A549 (cell line): ENCODE measurements around the gene L3MBTL2. TPM values are rescaled to one million over a fixed set of nuclear protein-coding genes. Genes with fewer than 3 reads are reported as not detected.
"Not testable (repeated sequence)": the region's sequence is repeated elsewhere in the genome, so short reads cannot be mapped to it uniquely, and the experiment has no call there.

Experiments used
- ATAC-seq, 2 experiments: fragments of 200-7000 bp in 1 of 2; fragments of >200 bp in 1 of 2; cut with Nextera tagmentation in 1 of 2; cut with Tn5 transposase in 1 of 2; 3 replicates each; pipeline versions ENCODE4 v1.8.0 to v1.9.1; 2018 to 2020; ENCODE audit warnings: mild to moderate bottlenecking in 1 of 2, moderate library complexity in 1 of 2
- CTCF ChIA-PET: fragments of 300-600 bp; sonication (Branson Sonifier 250); formaldehyde crosslinking; extraction: SDS; loops from one replicate; lab custom pipeline; 2021; ENCODE audit warnings: antibody characterized with exemption, inconsistent platforms; lab: Yijun Ruan, JAX
- POLR2A ChIA-PET: fragments of 350-600 bp; formaldehyde crosslinking; extraction: SDS; loops from one replicate; lab custom pipeline; 2021; ENCODE audit warnings: antibody characterized with exemption, inconsistent platforms; lab: Yijun Ruan, JAX
- DNase-seq, 2 experiments: peaks; one replicate each; pipeline versions ENCODE4 v3.0.0 to v3.0.0-alpha.2; 2011 to 2016; ENCODE audit warnings: low read depth in 1 of 2, low spot score in 1 of 2
- FAIRE-seq: peaks from 2 replicates; lab custom pipeline; 2011; peaks lifted over from hg19 to GRCh38; lab: Jason Lieb, UNC
- H3K27ac ChIP-seq, 2 experiments: fragments of >200 bp; sonication (Bioruptor Twin); formaldehyde crosslinking; 3 replicates each; pipeline ENCODE4 v1.5.1; 2016 to 2017
- H3K4me1 ChIP-seq: fragments of >200 bp; sonication (Bioruptor Twin); formaldehyde crosslinking; 3 replicates; pipeline ENCODE4 v1.6.1; 2016
- H3K4me2 ChIP-seq: fragments of >200 bp; sonication (Bioruptor Twin); formaldehyde crosslinking; 3 replicates; pipeline ENCODE4 v1.6.1; 2016
- H3K4me3 ChIP-seq: fragments of >200 bp; sonication (Bioruptor Twin); formaldehyde crosslinking; 3 replicates; pipeline ENCODE4 v1.5.1; 2016
- H3K9me3 ChIP-seq: fragments of >200 bp; sonication (Bioruptor Twin); formaldehyde crosslinking; 3 replicates; pipeline ENCODE4 v1.6.1; 2016
- CBX8 ChIP-seq: fragments of 200-600 bp; sonication (generic); IDR thresholded peaks from 2 replicates; pipeline ENCODE4 v1.6.1; 2016
- E2F6 ChIP-seq: IDR thresholded peaks from 2 replicates; pipeline ENCODE4 v1.6.1; 2012; ENCODE audit warnings: low read depth, borderline replicate concordance
- EHF ChIP-seq: fragments of 250-450 bp; sonication (Bioruptor Pico); IDR thresholded peaks from 2 replicates; pipeline ENCODE4 v1.5.0; 2020; ENCODE audit warnings: mild to moderate bottlenecking
- EHMT2 ChIP-seq: fragments of 200-600 bp; sonication (generic); IDR thresholded peaks from 2 replicates; pipeline ENCODE4 v1.6.1; 2016; ENCODE audit warnings: antibody characterized with exemption, low read depth, mild to moderate bottlenecking, moderate library complexity
- EP300 ChIP-seq, 2 experiments: fragments of >200 bp; sonication (Bioruptor Twin); formaldehyde crosslinking; IDR thresholded peaks; 2 replicates in 1 of 2; 3 replicates in 1 of 2; pipeline ENCODE4 v1.6.1; 2016 to 2017
- ESRRA ChIP-seq: fragments of 150-350 bp; IDR thresholded peaks from 2 replicates; pipeline ENCODE4 v1.6.1; 2014; ENCODE audit warnings: mild to moderate bottlenecking, low read length, borderline replicate concordance
- FOSB ChIP-seq: fragments of 250-450 bp; sonication (Bioruptor Pico); IDR thresholded peaks from 2 replicates; pipeline ENCODE4 v1.5.0; 2020; ENCODE audit warnings: mild to moderate bottlenecking, moderate library complexity
- FOXS1 ChIP-seq: fragments of 250-450 bp; sonication (Bioruptor Pico); IDR thresholded peaks from 2 replicates; pipeline ENCODE4 v1.5.0; 2020; ENCODE audit warnings: mild to moderate bottlenecking, moderate library complexity
- GATA3 ChIP-seq: IDR thresholded peaks from 2 replicates; pipeline ENCODE4 v1.6.1; 2012; ENCODE audit warnings: borderline replicate concordance
- HEYL ChIP-seq: fragments of 250-450 bp; sonication (Bioruptor Pico); IDR thresholded peaks from 2 replicates; pipeline ENCODE4 v1.8.0; 2021; ENCODE audit warnings: mild to moderate bottlenecking, moderate library complexity
- HOXB5 ChIP-seq: fragments of 250-450 bp; sonication (Bioruptor Pico); IDR thresholded peaks from 2 replicates; pipeline ENCODE4 v1.5.0; 2020; ENCODE audit warnings: mild to moderate bottlenecking, moderate library complexity
- MYC ChIP-seq: IDR thresholded peaks from 2 replicates; pipeline ENCODE4 v1.6.1; 2012; ENCODE audit warnings: mild to moderate bottlenecking, inconsistent platforms, low read length, improper control_type of control experiment, borderline replicate concordance
- NFE2L2 ChIP-seq: fragments of 150-350 bp; conservative IDR thresholded peaks from 2 replicates; pipeline ENCODE4 v1.6.1; 2014; ENCODE audit warnings: low read length
- USF2 ChIP-seq: fragments of 450-650 bp; IDR thresholded peaks from 2 replicates; pipeline ENCODE4 v1.6.1; 2014; ENCODE audit warnings: antibody characterized with exemption
- ZSCAN20 ChIP-seq: fragments of 250-450 bp; sonication (Bioruptor Pico); IDR thresholded peaks from 2 replicates; pipeline ENCODE4 v1.8.0; 2022; ENCODE audit warnings: mild to moderate bottlenecking, moderate library complexity
- WGBS: methylation state at CpG from one replicate; pipeline ENCODE4 v1.1.6; 2017; ENCODE audit errors: missing lambda C conversion rate; 5-methylcytosine and 5-hydroxymethylcytosine counted together
- polyA plus RNA-seq, 4 experiments: library from polyadenylated mRNA; depleted of rRNA in 3 of 4; stranded (reverse); fragments of >200 nt; fragmentation: RNase III in 1 of 4; extraction: RNeasy Plus Mini Kit Qiagen cat#74134 plus additional on column Dnase treatment in 1 of 4; gene quantifications; 2 replicates in 3 of 4; 3 replicates in 1 of 4; pipeline ENCODE4 v1.2.3, GENCODE V29; 2011 to 2017
- TF ChIP-seq, protein P1 (sequence below): fragments of >200 bp; sonication (Bioruptor Twin); formaldehyde crosslinking; IDR thresholded peaks from 3 replicates; pipeline ENCODE4 v1.6.1; 2016
- TF ChIP-seq, protein P2 (sequence below): fragments of 200-600 bp; sonication (generic); IDR thresholded peaks from 2 replicates; pipeline ENCODE4 v1.6.1; 2016; ENCODE audit warnings: antibody characterized with exemption, mild to moderate bottlenecking, moderate library complexity
- TF ChIP-seq, protein P3 (sequence below): fragments of >200 bp; sonication (Bioruptor Twin); formaldehyde crosslinking; IDR thresholded peaks from 2 replicates; pipeline ENCODE4 v1.6.1; 2016
- TF ChIP-seq, protein P4 (sequence below): IDR thresholded peaks from 2 replicates; pipeline ENCODE4 v1.6.1; 2012

L3MBTL2 gene
- polyA plus RNA-seq, 2 of the 4 experiments (the other 2 are of a cell fraction) = 14.5 to 17.0 TPM

GRCh38 chr22:41178425-41178975 is 26.6 kb upstream of the L3MBTL2 start:
- TF ChIP-seq HEYL = no peak
- no peak for TF ChIP-seq ZSCAN20 (CRISPR knock-in tag)
- TF ChIP-seq EHF (CRISPR knock-in tag) = no peak
- no peak for TF ChIP-seq CBX8
- TF ChIP-seq GATA3 = no peak
- TF ChIP-seq ESRRA = no peak
- TF ChIP-seq FOSB (CRISPR knock-in tag) = no peak
- no peak for TF ChIP-seq E2F6
- no peak for TF ChIP-seq USF2
- TF ChIP-seq EHMT2 = no peak
- TF ChIP-seq NFE2L2 = no peak
- TF ChIP-seq, protein P1, sequence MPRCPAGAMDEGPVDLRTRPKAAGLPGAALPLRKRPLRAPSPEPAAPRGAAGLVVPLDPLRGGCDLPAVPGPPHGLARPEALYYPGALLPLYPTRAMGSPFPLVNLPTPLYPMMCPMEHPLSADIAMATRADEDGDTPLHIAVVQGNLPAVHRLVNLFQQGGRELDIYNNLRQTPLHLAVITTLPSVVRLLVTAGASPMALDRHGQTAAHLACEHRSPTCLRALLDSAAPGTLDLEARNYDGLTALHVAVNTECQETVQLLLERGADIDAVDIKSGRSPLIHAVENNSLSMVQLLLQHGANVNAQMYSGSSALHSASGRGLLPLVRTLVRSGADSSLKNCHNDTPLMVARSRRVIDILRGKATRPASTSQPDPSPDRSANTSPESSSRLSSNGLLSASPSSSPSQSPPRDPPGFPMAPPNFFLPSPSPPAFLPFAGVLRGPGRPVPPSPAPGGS = no peak
- TF ChIP-seq HOXB5 (CRISPR knock-in tag) = no peak
- TF ChIP-seq, protein P2, sequence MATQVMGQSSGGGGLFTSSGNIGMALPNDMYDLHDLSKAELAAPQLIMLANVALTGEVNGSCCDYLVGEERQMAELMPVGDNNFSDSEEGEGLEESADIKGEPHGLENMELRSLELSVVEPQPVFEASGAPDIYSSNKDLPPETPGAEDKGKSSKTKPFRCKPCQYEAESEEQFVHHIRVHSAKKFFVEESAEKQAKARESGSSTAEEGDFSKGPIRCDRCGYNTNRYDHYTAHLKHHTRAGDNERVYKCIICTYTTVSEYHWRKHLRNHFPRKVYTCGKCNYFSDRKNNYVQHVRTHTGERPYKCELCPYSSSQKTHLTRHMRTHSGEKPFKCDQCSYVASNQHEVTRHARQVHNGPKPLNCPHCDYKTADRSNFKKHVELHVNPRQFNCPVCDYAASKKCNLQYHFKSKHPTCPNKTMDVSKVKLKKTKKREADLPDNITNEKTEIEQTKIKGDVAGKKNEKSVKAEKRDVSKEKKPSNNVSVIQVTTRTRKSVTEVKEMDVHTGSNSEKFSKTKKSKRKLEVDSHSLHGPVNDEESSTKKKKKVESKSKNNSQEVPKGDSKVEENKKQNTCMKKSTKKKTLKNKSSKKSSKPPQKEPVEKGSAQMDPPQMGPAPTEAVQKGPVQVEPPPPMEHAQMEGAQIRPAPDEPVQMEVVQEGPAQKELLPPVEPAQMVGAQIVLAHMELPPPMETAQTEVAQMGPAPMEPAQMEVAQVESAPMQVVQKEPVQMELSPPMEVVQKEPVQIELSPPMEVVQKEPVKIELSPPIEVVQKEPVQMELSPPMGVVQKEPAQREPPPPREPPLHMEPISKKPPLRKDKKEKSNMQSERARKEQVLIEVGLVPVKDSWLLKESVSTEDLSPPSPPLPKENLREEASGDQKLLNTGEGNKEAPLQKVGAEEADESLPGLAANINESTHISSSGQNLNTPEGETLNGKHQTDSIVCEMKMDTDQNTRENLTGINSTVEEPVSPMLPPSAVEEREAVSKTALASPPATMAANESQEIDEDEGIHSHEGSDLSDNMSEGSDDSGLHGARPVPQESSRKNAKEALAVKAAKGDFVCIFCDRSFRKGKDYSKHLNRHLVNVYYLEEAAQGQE = no peak
- no peak for TF ChIP-seq MYC
- TF ChIP-seq EP300 (IDR thresholded peaks at IDR 0.05) = no peak
- TF ChIP-seq, protein P3, sequence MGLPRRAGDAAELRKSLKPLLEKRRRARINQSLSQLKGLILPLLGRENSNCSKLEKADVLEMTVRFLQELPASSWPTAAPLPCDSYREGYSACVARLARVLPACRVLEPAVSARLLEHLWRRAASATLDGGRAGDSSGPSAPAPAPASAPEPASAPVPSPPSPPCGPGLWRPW = no peak
- TF ChIP-seq, protein P4, sequence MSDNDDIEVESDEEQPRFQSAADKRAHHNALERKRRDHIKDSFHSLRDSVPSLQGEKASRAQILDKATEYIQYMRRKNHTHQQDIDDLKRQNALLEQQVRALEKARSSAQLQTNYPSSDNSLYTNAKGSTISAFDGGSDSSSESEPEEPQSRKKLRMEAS = no peak
- TF ChIP-seq FOXS1 (CRISPR knock-in tag) = no peak
- POLR2A ChIA-PET = no interaction called here
- WGBS = 94% methylated on average over 8 of the region's 8 CpGs
- ATAC-seq (no peak), FAIRE-seq (no peak), DNase-seq (no peak)
- CTCF ChIA-PET = no interaction called here
- no peak overlapping the region for H3K4me2 ChIP-seq
- no peaks in the 10 kb centered on the region for H3K4me1 ChIP-seq
- no peak overlapping the region for H3K4me3 ChIP-seq
- H3K27ac ChIP-seq = no peak overlapping the region
- no peaks in the 10 kb centered on the region for H3K9me3 ChIP-seq

DNA sequence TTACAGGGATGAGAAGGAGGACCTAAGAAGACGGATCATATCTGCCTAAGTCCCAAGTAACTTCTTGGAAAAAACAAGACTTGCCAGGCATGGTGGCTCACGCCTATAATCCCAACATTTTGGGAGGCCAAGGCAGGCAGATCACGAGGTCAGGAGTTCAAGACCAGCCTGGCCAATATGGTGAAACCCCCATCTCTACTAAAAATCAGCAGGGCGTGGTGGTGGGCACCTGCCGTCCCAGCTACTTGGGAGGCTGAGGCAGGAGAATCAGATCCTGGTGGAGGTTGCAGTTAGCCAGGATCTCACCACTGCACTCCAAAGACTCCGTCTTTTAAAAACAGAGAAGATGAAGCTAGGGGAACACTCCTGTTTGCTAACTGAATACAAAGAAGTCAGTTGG is 24.8 kb upstream of the L3MBTL2 start:
- H3K4me1 ChIP-seq, POLR2A ChIA-PET, H3K4me3 ChIP-seq, ATAC-seq, DNase-seq, H3K27ac ChIP-seq, H3K4me2 ChIP-seq, H3K9me3 ChIP-seq: not testable (repeated sequence)
- peak; percentile 18 for FAIRE-seq
- CTCF ChIA-PET = interaction anchor here (1.4 kb wide), 1 partner anchor 17 kb away, joined by 3 read pairs; no protein-coding TSS in a partner anchor
- 93% methylated on average over 6 of the region's 6 CpGs for WGBS
